Occipital lobe (tissue), 2 donors: Measurements from ENCODE around the gene PLXDC1. TPM values are rescaled to one million over a fixed set of nuclear protein-coding genes. Genes with fewer than 3 reads are reported as not detected.
A peak's percentile ranks its signal among the peaks of the same experiment; 100 is the strongest.
"Not testable (repeated sequence)": the region's sequence is repeated elsewhere in the genome, so short reads cannot be mapped to it uniquely, and the experiment has no call there.

Source experiments
- DNase-seq: peaks from one replicate; lab custom pipeline; 2025; lab: John Stamatoyannopoulos, UW
- total RNA-seq: library from RNA; depleted of rRNA; stranded (reverse); fragments of >200 nt; gene quantifications from one replicate; pipeline ENCODE4 v1.2.3, GENCODE V29; 2014

PLXDC1 gene
- total RNA-seq, 1 donor from 2014 or later = 9.4 TPM

- no peak for DNase-seq
Observed at GRCh38 chr17:39155654-39156053, 4.2 kb upstream of the PLXDC1 start.

GRCh38 chr17:39153599-39154051, 2.2 kb upstream of the PLXDC1 start:
- peak; percentile 84 for DNase-seq

- peak; percentile 54 for DNase-seq
Observed at GRCh38 chr17:39151943-39152818, 744 bp upstream of the PLXDC1 start.

GRCh38 chr17:39150795-39151149, 665 bp downstream of the PLXDC1 start:
- DNase-seq = no peak

- no peak for DNase-seq
Observed at GRCh38 chr17:39150104-39150634, 1.3 kb downstream of the PLXDC1 start.

- DNase-seq = no peak
Observed at GRCh38 chr17:39147221-39148185, 3.9 kb downstream of the PLXDC1 start.

GRCh38 chr17:39146273-39146672, 5.2 kb downstream of the PLXDC1 start:
- no peak for DNase-seq

GRCh38 chr17:39145143-39145542, 6.3 kb downstream of the PLXDC1 start:
- no peak for DNase-seq

GRCh38 chr17:39144416-39144840, 7.0 kb downstream of the PLXDC1 start:
- DNase-seq = peak; percentile 60

- no peak for DNase-seq
Observed at GRCh38 chr17:39143552-39144093, 7.8 kb downstream of the PLXDC1 start.

- DNase-seq = no peak
Observed at GRCh38 chr17:39141915-39142664, 9.3 kb downstream of the PLXDC1 start.

- no peak for DNase-seq
Observed at GRCh38 chr17:39141294-39141693, 10.1 kb downstream of the PLXDC1 start.

GRCh38 chr17:39139561-39139960, 11.9 kb downstream of the PLXDC1 start:
- DNase-seq = no peak

GRCh38 chr17:39139161-39139511, 12.3 kb downstream of the PLXDC1 start:
- DNase-seq = no peak

GRCh38 chr17:39138431-39139160, 12.8 kb downstream of the PLXDC1 start:
- DNase-seq = no peak

GRCh38 chr17:39134878-39135277, 16.6 kb downstream of the PLXDC1 start:
- DNase-seq = no peak

GRCh38 chr17:39132192-39132610, 19.2 kb downstream of the PLXDC1 start:
- DNase-seq = no peak

- DNase-seq = no peak
Observed at GRCh38 chr17:39131616-39132015, 19.8 kb downstream of the PLXDC1 start.

- no peak for DNase-seq
Observed at GRCh38 chr17:39130205-39130604, 21.2 kb downstream of the PLXDC1 start.

GRCh38 chr17:39129544-39129943, 21.9 kb downstream of the PLXDC1 start:
- not testable (repeated sequence) for DNase-seq
